ENCODE results near the gene GPR63.
A peak's percentile ranks its signal among the peaks of the same experiment; 100 is the strongest.
"Not testable (repeated sequence)": the region's sequence is repeated elsewhere in the genome, so short reads cannot be mapped to it uniquely, and the experiment has no call there.

Gene GPR63

GRCh38 chr6:96837081-96837971 is at the start of gene GPR63:
GPR63 (minus strand) TSS chr6:96837477; CDS start chr6:96799731, 37,746 bp downstream.
- DNase-seq (ENCODE audit: low read depth, low spot score): peak; percentile 12

- DNase-seq (ENCODE audit: low read depth, low spot score): no peak
These were observed 49.2 kb upstream of the GPR63 start for GRCh38 chr6:96886519-96886918.

DNA sequence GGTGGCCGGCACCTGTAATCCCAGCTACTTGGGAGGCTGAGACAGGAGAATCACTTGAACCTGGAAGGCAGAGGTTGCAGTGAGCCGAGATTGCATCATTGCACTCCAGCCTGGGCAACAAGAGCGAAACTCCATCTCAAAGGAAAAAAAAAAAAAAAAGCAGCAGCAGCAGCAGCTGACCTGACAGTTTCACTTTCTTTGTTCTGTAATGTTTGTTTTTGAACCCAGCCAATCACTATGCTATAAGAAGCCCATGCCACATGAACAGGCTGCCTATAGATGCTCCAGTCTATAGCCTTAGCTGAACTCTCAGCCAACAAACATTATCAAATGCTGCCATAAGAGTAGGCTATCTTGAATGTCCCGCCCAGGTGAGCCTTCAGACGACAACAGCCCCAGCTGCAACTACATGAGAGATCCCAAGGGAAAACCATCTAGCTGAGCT is 47.9 kb upstream of the GPR63 start:
- not testable (repeated sequence) for DNase-seq (ENCODE audit: low read depth, low spot score)

DNA sequence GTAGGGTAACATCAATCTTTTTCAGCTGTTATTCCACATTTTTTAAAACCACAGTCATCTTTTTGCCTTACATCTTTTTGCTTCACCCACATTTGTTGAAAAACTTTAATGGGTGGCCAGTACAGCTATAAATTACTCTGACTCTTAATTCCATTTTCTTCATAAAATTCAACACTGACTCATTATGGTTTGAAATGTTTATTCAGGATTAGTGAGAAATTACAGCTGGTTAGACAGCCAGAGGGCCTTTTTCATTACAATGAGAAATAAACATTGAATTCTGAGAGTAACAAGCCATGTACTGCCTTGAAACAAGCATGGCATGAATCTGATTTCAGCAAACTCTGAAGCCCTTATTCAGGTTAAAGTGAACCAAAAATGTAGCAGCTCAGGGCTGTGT is 40.9 kb upstream of the GPR63 start:
- no peak for DNase-seq (ENCODE audit: low read depth, low spot score)

DNA sequence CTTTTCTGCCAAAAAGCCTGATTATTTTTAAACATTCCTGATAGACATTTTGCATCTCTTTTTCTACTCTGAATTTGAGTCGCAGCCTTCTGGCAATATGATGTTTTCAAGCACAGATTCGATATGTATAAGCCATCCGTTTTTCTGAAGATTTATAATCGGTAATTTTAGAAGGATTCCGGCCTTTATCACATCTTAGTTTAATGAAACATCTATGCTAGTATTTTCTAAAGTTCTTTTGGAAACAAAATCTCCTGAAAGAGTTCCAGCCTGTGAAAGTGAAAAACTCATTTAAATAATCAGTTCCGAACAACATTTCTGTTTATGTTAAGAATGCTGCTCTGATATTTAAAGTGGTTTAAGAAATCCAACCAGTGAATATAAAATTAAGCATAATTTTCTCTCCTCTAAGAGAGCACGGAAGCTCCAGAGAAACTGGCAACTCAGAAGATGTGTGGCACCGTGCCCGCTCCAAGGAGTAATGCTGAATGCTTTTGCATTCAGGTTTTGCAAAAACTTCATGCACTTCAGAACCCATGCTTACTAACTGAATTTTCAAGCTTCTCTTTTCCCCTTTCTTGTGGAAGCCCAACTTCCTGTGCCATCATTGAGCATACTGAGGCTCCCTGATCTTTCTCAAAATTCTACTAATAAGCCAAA is 39.7 kb upstream of the GPR63 start:
- no peak for DNase-seq (ENCODE audit: low read depth, low spot score)

DNA sequence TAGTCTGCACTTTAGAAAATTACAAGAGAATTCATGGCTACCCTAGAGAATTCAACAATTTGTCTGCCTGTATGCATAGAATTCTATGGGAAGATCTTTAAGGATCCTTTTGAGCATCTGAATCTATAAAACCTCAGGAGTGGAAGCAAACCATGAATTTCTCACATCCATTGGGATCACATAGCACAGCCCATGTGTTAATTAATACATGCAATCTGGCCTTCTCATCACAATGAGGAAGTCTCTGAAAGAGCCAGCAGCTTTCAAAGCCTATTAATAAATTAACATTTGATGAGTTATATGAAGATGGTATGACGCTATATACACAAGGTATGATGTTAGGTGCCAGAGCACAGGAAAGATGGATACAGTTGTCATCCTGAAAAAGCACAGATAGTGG is 35.7 kb upstream of the GPR63 start:
- no peak for DNase-seq (ENCODE audit: low read depth, low spot score)

- no peak for DNase-seq (ENCODE audit: low read depth, low spot score)
These were observed 27.8 kb upstream of the GPR63 start for GRCh38 chr6:96865055-96865405.

DNA sequence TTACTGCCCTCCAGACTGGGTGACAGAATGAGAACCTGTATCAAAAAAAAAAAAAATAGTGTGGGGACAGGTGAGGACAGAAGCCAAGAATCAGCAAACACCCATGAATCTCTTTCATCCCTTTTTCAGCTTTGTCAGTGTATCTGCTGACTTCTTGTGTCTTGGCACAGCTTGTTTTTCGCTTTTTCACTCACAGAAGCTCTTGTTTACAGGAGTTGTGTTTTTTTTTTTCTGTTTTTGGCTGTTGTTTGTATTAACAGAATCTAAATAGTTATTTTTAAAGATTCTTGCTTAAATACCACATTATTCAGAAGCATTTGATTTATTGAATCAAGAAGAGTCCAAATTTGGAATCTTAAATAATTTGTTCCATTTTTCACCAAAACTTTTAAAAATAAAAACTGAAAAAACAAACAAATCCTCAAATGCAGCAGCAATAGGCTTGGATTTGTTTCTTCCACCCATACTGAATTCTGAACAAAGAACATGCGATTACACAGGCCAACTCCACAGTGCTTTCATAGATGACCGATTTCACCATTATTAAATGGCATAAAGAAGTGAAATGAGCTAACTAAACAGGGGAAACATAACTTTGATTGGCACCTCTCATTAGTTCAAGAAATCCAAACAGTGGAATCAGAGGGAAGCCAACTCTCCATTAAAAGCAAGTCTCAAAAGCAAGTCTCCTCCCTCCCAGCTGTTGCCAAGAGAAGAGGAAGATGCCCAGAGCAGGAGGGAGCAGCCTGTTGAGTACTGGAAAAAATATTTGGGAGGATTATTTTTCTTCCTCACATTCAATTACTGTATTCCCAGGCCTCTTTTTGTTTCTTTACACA is 27.2 kb upstream of the GPR63 start:
- DNase-seq (ENCODE audit: low read depth, low spot score): no peak

DNA sequence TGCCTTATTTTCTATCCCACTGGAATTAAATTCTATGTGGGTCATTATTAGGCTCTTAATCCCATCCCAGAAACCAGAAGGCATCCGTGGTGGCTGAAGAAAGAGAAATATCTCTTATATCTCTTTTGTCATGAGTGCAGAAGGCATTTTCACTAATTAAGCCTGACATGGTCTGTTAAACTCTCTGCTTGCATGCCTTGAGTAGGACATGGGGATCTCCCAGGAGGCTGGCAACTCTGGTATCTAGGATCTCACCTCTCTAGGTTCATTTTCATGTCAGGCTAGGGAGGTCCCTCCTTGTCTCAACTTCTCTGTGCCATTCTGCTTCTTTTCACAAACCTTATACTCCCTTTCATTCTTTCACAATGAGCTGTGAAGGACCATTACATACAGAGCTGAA is 25.3 kb upstream of the GPR63 start:
- no peak for DNase-seq (ENCODE audit: low read depth, low spot score)

DNA sequence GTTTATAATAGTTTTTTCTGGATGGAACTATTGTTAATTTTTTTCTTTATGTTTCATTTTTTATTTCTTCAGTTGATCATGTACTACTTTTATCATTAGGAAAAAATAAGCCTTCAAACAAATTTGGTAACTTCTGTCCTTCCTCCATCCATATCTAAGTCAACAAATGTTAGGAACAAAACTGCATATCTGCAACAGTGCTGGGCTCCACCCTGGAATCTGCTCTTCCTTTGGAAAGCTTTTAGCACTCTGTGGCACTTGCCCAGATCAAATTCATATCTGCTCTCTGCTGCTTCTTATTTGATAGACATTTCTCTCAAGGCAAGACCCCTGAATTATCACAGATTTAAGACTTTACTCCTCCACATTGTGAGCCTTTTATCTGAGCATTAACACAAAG is 24.3 kb upstream of the GPR63 start:
- DNase-seq (ENCODE audit: low read depth, low spot score): no peak

GRCh38 chr6:96856856-96857255 is 19.6 kb upstream of the GPR63 start:
- no peak for DNase-seq (ENCODE audit: low read depth, low spot score)

- no peak for DNase-seq (ENCODE audit: low read depth, low spot score)
These were observed 15.8 kb upstream of the GPR63 start for GRCh38 chr6:96853083-96853482.

GRCh38 chr6:96852605-96853004 is 15.3 kb upstream of the GPR63 start:
- no peak for DNase-seq (ENCODE audit: low read depth, low spot score)

DNA sequence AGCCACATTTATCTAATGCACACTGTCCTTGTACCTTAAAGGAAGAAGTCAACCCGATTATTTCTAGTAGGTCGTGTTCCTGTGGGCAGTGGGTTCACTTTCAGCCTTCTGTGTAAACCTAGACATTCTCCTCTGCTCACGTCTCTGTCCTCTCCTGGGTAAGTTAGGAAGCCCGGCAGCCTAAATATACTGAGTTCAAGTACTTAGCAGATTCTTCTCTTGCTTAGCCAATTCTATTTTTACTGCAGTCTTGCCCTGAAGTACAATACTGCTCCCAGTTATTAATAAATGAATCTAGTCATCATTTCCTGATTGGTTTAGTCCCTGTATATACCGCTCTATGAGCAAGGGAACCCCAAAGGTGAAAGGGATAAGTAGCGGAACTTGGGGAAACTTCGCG is 14.6 kb upstream of the GPR63 start:
- no peak for DNase-seq (ENCODE audit: low read depth, low spot score)

DNA sequence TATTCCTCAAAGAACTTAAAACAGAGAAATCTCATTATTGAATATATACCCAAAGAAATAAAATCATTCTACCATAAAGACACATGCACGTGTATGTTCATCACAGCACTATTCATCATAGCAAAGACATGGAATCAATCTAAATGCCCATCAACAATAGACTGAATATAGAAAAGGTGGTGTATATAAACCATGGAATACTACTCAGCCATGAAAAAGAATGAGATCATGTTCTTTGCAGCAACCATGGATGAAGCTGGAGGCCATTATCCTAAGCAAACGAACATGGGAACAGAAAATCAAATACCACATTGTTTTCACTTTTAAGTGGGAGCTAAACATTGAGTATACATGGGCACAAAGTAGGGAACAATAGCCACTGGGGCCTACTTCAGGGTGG is 12.3 kb upstream of the GPR63 start:
- DNase-seq (ENCODE audit: low read depth, low spot score): no peak

DNA sequence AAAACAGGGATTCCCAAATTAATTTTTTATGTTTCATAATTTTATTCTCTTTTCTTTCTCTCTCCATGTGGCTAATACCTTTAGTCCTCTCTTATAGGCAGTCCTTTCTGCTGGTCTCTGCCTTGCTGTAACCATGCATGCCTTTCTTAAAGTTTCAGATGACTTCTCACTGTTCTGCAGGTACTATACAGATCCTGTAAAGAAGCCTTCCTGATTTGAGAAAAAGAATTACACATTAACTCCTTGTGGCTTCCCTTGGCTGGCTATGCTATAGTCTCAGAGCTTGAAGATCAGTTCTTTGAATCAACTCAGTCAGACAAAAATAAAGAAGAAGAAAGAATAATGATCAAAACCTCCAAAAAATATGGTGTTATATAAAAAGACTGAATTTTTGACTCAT is 7.3 kb upstream of the GPR63 start:
- DNase-seq (ENCODE audit: low read depth, low spot score): no peak

DNA sequence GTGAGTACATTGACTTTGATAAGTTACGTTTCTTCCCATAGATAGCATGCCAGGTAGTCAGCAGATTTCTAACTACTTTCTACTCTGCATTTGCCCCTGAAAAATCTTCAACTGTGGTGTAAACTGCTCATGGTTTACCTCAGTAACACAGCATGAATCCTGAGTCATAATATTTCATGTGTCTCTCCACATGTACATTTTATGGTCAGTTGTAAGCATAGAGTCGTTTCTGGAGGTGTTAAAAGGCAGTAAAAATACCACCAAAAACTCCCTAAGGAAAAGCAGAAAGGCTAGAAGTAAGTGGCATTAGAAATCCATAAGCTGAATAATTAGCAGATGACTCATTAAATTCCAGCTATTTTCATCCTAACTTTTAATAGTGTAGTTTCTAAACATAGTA is 4.1 kb upstream of the GPR63 start:
- no peak for DNase-seq (ENCODE audit: low read depth, low spot score)

GRCh38 chr6:96836631-96837080 is 621 bp downstream of the GPR63 start:
- no peak for DNase-seq (ENCODE audit: low read depth, low spot score)

GRCh38 chr6:96834070-96834469 is 3.2 kb downstream of the GPR63 start:
- DNase-seq (ENCODE audit: low read depth, low spot score): no peak

DNA sequence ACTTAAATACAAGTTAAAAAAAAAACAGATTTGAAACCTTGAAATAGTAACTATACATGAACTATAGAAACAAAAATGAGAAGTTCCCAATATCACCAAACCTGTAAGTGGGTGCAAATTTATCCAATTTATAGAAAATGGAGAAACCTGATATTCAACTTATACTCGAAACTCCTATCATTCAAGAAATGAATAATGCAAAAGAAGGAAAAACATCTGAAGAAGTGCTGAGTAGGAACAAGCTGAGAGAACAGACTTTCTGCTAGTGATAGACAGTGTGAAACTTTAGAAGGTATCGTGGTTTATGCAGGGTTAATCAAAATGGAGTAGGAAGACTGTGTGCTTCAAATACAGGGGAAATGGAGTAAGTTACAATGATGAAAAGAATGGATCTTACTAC is 4.5 kb downstream of the GPR63 start:
- DNase-seq (ENCODE audit: low read depth, low spot score): no peak

DNA sequence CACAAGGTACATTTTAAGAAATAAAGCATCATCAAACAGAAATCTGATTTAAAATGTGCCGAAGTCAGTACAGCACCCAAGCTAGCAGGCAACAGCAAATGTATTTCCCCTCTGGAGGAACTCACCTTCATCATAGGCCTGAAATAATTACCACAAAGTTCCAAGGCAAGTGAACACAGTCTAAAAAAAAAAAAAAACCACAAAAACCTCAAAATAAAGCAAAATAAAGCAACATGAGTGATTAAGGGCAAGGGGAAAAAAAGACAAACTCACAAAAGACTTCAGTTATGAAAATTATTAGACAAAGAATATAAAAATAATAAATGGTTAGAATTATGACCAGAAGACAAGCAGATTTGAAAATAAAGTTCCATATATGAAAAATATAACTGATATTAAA is 10.4 kb downstream of the GPR63 start:
- DNase-seq (ENCODE audit: low read depth, low spot score): no peak

- no peak for DNase-seq (ENCODE audit: low read depth, low spot score)
These were observed 13.5 kb downstream of the GPR63 start for GRCh38 chr6:96823743-96824142.

Data from brain pericyte (primary cell).